Fibroblast of villous mesenchyme (primary cell): ENCODE data around the gene RHOV. TPM values are rescaled to one million over a fixed set of nuclear protein-coding genes. Genes with fewer than 3 reads are reported as not detected.

Experiments used
- DNase-seq: peaks from one replicate; pipeline ENCODE4 v3.0.0-alpha.2; 2010; ENCODE audit warnings: low read depth
- H3K4me3 ChIP-seq: 2 replicates; pipeline ENCODE4 v1.5.1; 2011; ENCODE audit warnings: low read depth, mild to moderate bottlenecking, low read length
- total RNA-seq: library from RNA; depleted of rRNA; stranded (reverse); fragments of >200 nt; gene quantifications from 2 replicates; pipeline ENCODE4 v1.2.3, GENCODE V29; 2012
- TF ChIP-seq, protein P1 (sequence below): IDR thresholded peaks from 2 replicates; pipeline ENCODE4 v1.5.1; 2012; ENCODE audit warnings: low read depth, mild to moderate bottlenecking, low read length; ENCODE audit not compliant: insufficient read depth

The RHOV gene
- total RNA-seq, 1 donor, result not detected

- TF ChIP-seq, protein P1, sequence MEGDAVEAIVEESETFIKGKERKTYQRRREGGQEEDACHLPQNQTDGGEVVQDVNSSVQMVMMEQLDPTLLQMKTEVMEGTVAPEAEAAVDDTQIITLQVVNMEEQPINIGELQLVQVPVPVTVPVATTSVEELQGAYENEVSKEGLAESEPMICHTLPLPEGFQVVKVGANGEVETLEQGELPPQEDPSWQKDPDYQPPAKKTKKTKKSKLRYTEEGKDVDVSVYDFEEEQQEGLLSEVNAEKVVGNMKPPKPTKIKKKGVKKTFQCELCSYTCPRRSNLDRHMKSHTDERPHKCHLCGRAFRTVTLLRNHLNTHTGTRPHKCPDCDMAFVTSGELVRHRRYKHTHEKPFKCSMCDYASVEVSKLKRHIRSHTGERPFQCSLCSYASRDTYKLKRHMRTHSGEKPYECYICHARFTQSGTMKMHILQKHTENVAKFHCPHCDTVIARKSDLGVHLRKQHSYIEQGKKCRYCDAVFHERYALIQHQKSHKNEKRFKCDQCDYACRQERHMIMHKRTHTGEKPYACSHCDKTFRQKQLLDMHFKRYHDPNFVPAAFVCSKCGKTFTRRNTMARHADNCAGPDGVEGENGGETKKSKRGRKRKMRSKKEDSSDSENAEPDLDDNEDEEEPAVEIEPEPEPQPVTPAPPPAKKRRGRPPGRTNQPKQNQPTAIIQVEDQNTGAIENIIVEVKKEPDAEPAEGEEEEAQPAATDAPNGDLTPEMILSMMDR, result peak; percentile 68
- peak; percentile 85 for DNase-seq
- peak overlapping the region; percentile 97 for H3K4me3 ChIP-seq
These were observed 20.8 kb upstream of the RHOV start for GRCh38 chr15:40894681-40895448.

DNA sequence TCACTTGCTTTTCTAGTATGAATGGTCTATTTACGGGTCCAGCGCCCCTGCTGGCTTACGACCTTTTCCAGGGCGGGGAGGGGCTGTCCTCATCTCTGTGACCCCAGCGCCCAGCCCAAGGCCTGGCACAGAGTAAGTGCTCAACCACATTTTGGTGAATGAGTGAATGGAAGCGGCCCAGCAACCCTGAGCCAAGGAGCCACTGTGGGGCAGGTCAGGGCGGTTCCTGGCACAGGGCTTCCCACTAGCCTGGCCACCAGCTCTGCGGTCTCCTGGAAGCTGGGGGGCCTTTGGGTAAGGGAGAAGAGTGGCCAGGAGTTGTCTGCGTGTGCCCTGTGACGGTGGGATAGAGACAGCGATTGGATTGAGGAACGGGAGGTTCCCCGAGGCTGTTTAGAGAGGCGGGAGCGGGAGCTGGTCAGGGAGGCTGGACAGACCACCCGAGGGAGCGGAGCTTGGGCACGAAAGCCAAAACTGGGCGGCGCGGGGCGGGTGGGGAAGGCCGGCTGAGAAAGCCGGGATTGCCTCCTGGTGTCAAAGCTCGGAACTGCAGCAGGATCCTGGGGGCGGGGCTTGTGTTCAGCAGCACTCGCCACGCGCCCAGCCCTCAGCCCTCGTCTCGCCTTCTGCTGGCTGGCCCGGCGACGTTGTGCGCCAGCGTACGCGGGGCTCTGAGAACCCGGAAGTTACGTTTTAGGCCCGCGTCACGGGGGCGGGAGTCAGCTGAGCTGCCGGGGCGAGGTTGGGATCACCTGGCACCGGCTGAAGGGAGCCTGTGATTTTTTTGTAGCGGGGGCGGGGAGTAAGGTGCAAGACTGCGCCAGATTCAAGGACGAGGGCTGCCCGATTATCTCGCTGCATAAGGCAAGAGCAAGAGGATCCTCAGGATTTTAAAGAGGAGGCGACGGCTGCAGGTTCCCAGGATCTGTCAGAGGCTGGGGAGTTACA, 20.0 kb upstream of the RHOV start, which contains the start of gene VPS18:
TSS of gene VPS18 (plus strand) at position 718 of the 948 bp plus-strand sequence. CDS start 319 bp downstream, outside the sequence.
- TF ChIP-seq, protein P1, result peak; percentile 74
- DNase-seq, result peak; percentile 99
- H3K4me3 ChIP-seq, result peak within 1 kb of the TSS; percentile 97

- TF ChIP-seq, protein P1, result no peak
- no peak for DNase-seq
- H3K4me3 ChIP-seq, result no peak overlapping the region
These were observed 19.1 kb upstream of the RHOV start for GRCh38 chr15:40893019-40893670.

DNA sequence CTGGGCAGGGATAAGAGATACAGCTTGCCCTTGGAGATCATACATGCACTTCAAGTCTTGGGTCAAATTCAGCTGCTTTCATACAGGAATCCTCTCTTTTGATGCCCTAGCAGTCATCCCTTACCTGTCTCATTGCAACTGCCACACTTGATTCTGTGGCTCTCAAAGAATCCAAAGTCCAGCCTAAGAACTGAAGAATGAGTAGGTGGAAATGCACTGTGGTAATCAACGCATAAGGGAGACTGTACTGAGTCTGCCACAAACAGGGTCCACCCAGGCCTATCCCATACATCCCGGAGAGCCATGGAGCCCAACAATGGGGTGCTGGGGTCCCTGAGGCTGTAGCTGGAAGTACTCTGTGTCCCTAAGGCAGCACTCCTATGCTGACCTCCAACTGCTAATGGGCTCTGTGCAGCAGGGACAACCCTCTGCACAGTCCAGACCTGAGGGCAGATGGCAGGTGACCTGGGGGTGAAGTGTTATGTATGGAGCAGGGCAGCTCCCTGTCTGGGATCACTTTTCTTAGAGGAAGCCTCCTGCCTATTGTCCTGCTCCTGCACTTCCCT, 18.5 kb upstream of the RHOV start:
- H3K4me3 ChIP-seq, result no peak overlapping the region
- TF ChIP-seq, protein P1, result no peak
- no peak for DNase-seq

GRCh38 chr15:40891810-40892446, 17.9 kb upstream of the RHOV start:
- H3K4me3 ChIP-seq, result no peak overlapping the region
- TF ChIP-seq, protein P1, result peak; percentile 80
- peak; percentile 59 for DNase-seq

GRCh38 chr15:40891138-40891537, 17.1 kb upstream of the RHOV start:
- TF ChIP-seq, protein P1, result no peak
- H3K4me3 ChIP-seq, result no peak overlapping the region
- no peak for DNase-seq
